ENCODE results near the gene SORCS1. TPM values are rescaled to one million over a fixed set of nuclear protein-coding genes. Genes with fewer than 3 reads are reported as not detected.

The SORCS1 gene
- total RNA-seq, 4 donors from 2014 or later, result 7.1 to 16.7 (median 10.7) TPM

GRCh38 chr10:106660550-106660949, 504.0 kb downstream of the SORCS1 start:
- no peak overlapping the region for H3K4me3 ChIP-seq
- H3K27ac ChIP-seq (replicated peaks in 1 of 4), result no peak overlapping the region
- DNase-seq (ENCODE audit: extremely low spot score), result no peak
- peaks cover 0 to 4% (median 0%) of the 10 kb centered on the region in 4 donors for H3K9me3 ChIP-seq
- intact Hi-C loops (cut with DNase I), result no loop called here
- H3K4me1 ChIP-seq, result no peaks in the 10 kb centered on the region
- H3K27me3 ChIP-seq, result no peaks in the 10 kb centered on the region
- WGBS, result 88% methylated on average over 3 of the region's 3 CpGs
- TF ChIP-seq, protein P1, sequence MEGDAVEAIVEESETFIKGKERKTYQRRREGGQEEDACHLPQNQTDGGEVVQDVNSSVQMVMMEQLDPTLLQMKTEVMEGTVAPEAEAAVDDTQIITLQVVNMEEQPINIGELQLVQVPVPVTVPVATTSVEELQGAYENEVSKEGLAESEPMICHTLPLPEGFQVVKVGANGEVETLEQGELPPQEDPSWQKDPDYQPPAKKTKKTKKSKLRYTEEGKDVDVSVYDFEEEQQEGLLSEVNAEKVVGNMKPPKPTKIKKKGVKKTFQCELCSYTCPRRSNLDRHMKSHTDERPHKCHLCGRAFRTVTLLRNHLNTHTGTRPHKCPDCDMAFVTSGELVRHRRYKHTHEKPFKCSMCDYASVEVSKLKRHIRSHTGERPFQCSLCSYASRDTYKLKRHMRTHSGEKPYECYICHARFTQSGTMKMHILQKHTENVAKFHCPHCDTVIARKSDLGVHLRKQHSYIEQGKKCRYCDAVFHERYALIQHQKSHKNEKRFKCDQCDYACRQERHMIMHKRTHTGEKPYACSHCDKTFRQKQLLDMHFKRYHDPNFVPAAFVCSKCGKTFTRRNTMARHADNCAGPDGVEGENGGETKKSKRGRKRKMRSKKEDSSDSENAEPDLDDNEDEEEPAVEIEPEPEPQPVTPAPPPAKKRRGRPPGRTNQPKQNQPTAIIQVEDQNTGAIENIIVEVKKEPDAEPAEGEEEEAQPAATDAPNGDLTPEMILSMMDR (IDR thresholded peaks at IDR 0.05), result no peak
- no peak for TF ChIP-seq POLR2A (IDR thresholded peaks at IDR 0.05; ENCODE audit: low read depth)
- TF ChIP-seq EP300 (IDR thresholded peaks at IDR 0.05), result no peak
- no peak for TF ChIP-seq POLR2AphosphoS5 (IDR thresholded peaks at IDR 0.05)
- H3K36me3 ChIP-seq, result no peaks in the 10 kb centered on the region

DNA sequence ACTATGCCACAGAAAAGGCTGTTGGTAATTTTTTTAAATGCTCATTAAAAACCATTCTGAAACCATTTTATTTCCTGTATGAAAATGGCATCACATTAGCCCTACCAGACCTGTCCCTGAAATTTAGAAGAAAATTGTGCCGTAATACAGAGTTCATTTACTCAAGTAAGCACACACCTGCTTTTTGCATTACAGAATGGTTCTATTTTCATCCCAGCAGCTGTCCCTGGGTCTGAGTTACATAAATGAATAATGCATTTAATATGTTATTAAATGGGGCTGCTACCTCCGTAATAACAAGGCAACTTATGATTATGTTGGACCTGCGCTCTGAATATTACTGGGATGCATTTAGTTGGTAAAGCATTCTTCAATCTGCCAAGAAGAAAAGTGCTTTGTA, 508.9 kb downstream of the SORCS1 start:
- H3K4me1 ChIP-seq, result no peaks in the 10 kb centered on the region
- intact Hi-C loops (cut with DNase I), result no loop called here
- no peaks in the 10 kb centered on the region for H3K27me3 ChIP-seq
- 67% methylated on average over 3 of the region's 3 CpGs for WGBS
- TF ChIP-seq EP300 (IDR thresholded peaks at IDR 0.05) (no peak), POLR2AphosphoS5 (IDR thresholded peaks at IDR 0.05) (no peak)
- TF ChIP-seq, protein P1 (IDR thresholded peaks at IDR 0.05), result no peak
- no peaks in the 10 kb centered on the region for H3K36me3 ChIP-seq
- no peaks in the 10 kb centered on the region for H3K9me3 ChIP-seq
- DNase-seq (ENCODE audit: extremely low spot score), result no peak
- H3K4me3 ChIP-seq, result no peak overlapping the region
- H3K27ac ChIP-seq (replicated peaks in 1 of 4), result no peak overlapping the region

GRCh38 chr10:106655165-106655564, 509.3 kb downstream of the SORCS1 start:
- H3K9me3 ChIP-seq, result no peaks in the 10 kb centered on the region
- no peak for DNase-seq (ENCODE audit: extremely low spot score)

GRCh38 chr10:106652279-106652678, 512.2 kb downstream of the SORCS1 start:
- intact Hi-C loops (cut with DNase I), result no loop called here
- no peaks in the 10 kb centered on the region for H3K9me3 ChIP-seq
- TF ChIP-seq POLR2A (IDR thresholded peaks at IDR 0.05; ENCODE audit: low read depth), result no peak
- no peak for TF ChIP-seq EP300 (IDR thresholded peaks at IDR 0.05)
- TF ChIP-seq, protein P1 (IDR thresholded peaks at IDR 0.05), result no peak
- no peak for TF ChIP-seq POLR2AphosphoS5 (IDR thresholded peaks at IDR 0.05)
- no peak overlapping the region for H3K4me3 ChIP-seq
- DNase-seq (ENCODE audit: extremely low spot score), result no peak
- 94% methylated on average over 9 of the region's 9 CpGs for WGBS
- no peaks in the 10 kb centered on the region for H3K4me1 ChIP-seq
- no peaks in the 10 kb centered on the region for H3K27me3 ChIP-seq
- no peak overlapping the region for H3K27ac ChIP-seq (replicated peaks in 1 of 4)
- H3K36me3 ChIP-seq, result no peaks in the 10 kb centered on the region

More at GRCh38 chr10:106655165-106655564, 509.3 kb downstream of the SORCS1 start:
- no peak overlapping the region for H3K27ac ChIP-seq (replicated peaks in 1 of 4)
- no peaks in the 10 kb centered on the region for H3K4me1 ChIP-seq
- H3K27me3 ChIP-seq, result no peaks in the 10 kb centered on the region
- H3K36me3 ChIP-seq, result no peaks in the 10 kb centered on the region
- no peak overlapping the region for H3K4me3 ChIP-seq
- intact Hi-C loops (cut with DNase I), result no loop called here
- TF ChIP-seq POLR2A (IDR thresholded peaks at IDR 0.05; ENCODE audit: low read depth) (no peak), EP300 (IDR thresholded peaks at IDR 0.05) (no peak), POLR2AphosphoS5 (IDR thresholded peaks at IDR 0.05) (no peak)
- TF ChIP-seq, protein P1 (IDR thresholded peaks at IDR 0.05), result no peak

Measured in esophagus muscularis mucosa (tissue), 4 donors.